HepG2 (cell line): ENCODE results near the gene UPF3A. TPM values are rescaled to one million over a fixed set of nuclear protein-coding genes. Genes with fewer than 3 reads are reported as not detected.

ENCODE experiments used
- ATAC-seq: fragments of 200-7000 bp; cut with Tn5 transposase; 3 replicates; pipeline ENCODE4 v1.9.1; 2020; ENCODE audit warnings: mild to moderate bottlenecking, moderate library complexity
- BruUV-seq: library from RNA; stranded (reverse); fragments of 400-500 nt; replicated peaks from 2 replicates; lab custom pipeline; 2021; lab: Mats Ljungman, UMichigan
- CTCF ChIA-PET: fragments of 300-600 bp; formaldehyde crosslinking; extraction: SDS; loops from one replicate; lab custom pipeline; 2021; ENCODE audit warnings: low total read pairs, inconsistent platforms, low intra/inter-chr PET ratio; lab: Yijun Ruan, JAX
- POLR2A ChIA-PET: fragments of 350-600 bp; sonication (Branson Sonifier 250); formaldehyde crosslinking; loops from one replicate; lab custom pipeline; 2020; ENCODE audit warnings: antibody characterized with exemption, inconsistent platforms; lab: Yijun Ruan, JAX
- DNase-seq: peaks from one replicate; pipeline ENCODE4 v3.0.0-alpha.2; 2015; ENCODE audit warnings: low spot score
- FAIRE-seq: peaks from 3 replicates; lab custom pipeline; 2011; peaks lifted over from hg19 to GRCh38; lab: Jason Lieb, UNC
- H2AFZ ChIP-seq: one replicate; pipeline ENCODE4 v1.6.1; 2011; ENCODE audit warnings: low read length, inconsistent platforms
- H3K27ac ChIP-seq: fragments of 300-600 bp; 3 replicates; pipeline ENCODE4 v1.8.0; 2011; ENCODE audit warnings: mixed run types, mild to moderate bottlenecking, mixed read lengths, low read length, inconsistent platforms; ENCODE audit not compliant: insufficient read depth; ENCODE audit errors: extremely low read length
- H3K27me3 ChIP-seq, 2 experiments: fragments of 200-600 bp in 1 of 2; 2 replicates in 1 of 2; 3 replicates in 1 of 2; pipeline versions ENCODE4 v1.6.0 to v1.8.0; 2011; ENCODE audit warnings: low read length in 2 of 2, mild to moderate bottlenecking in 2 of 2, moderate library complexity in 2 of 2, inconsistent platforms in 1 of 2; ENCODE audit not compliant: insufficient read depth in 2 of 2, control insufficient read depth in 1 of 2
- H3K36me3 ChIP-seq, 2 experiments: fragments of 200-600 bp in 1 of 2; replicated peaks in 1 of 2; 2 replicates in 1 of 2; 3 replicates in 1 of 2; pipeline versions ENCODE4 v1.5.1 to v1.8.0; 2011; ENCODE audit warnings: low read length in 2 of 2, inconsistent platforms in 1 of 2; ENCODE audit not compliant: insufficient read depth in 2 of 2, control insufficient read depth in 1 of 2
- H3K4me1 ChIP-seq: 2 replicates; pipeline ENCODE4 v1.5.1; 2012; ENCODE audit warnings: low read length, inconsistent platforms; ENCODE audit not compliant: insufficient read depth
- H3K4me2 ChIP-seq: 2 replicates; pipeline ENCODE4 v1.6.0; 2011; ENCODE audit warnings: low read depth, low read length, inconsistent platforms
- H3K4me3 ChIP-seq, 3 experiments: fragments of 200-600 bp in 1 of 3; sonication (generic), shearing (Covaris generic) in 1 of 3; replicated peaks in 1 of 3; 2 replicates each; pipeline ENCODE4 v1.5.1; 2011 to 2016; ENCODE audit warnings: low read length in 3 of 3, inconsistent platforms in 2 of 3, low read depth in 2 of 3, mild to moderate bottlenecking in 2 of 3, control low read depth in 1 of 3, mixed read lengths in 1 of 3; ENCODE audit not compliant: insufficient read depth in 1 of 3
- H3K79me2 ChIP-seq: one replicate; pipeline ENCODE4 v1.6.1; 2011; ENCODE audit warnings: low read length, inconsistent platforms; ENCODE audit not compliant: insufficient read depth
- H3K9ac ChIP-seq: 2 replicates; pipeline ENCODE4 v1.6.0; 2011; ENCODE audit warnings: mild to moderate bottlenecking, low read depth, low read length, inconsistent platforms; ENCODE audit not compliant: insufficient read depth
- H3K9me3 ChIP-seq: 2 replicates; pipeline ENCODE4 v1.5.1; 2012; ENCODE audit warnings: mild to moderate bottlenecking, low read length
- H4K20me1 ChIP-seq: 2 replicates; pipeline ENCODE4 v1.6.0; 2011; ENCODE audit warnings: inconsistent platforms, mild to moderate bottlenecking, low read length, moderate library complexity; ENCODE audit not compliant: insufficient read depth
- ARNT ChIP-seq: fragments of 450-650 bp; IDR thresholded peaks from 2 replicates; pipeline ENCODE4 v1.6.1; 2017
- CCAR2 ChIP-seq: fragments of 200-400 bp; formaldehyde crosslinking; optimal IDR thresholded peaks from 2 replicates; pipeline ENCODE3; 2018; ENCODE audit warnings: low read depth, mild to moderate bottlenecking, low read length, moderate library complexity
- CENPX ChIP-seq: sonication (generic); formaldehyde crosslinking; IDR thresholded peaks from 2 replicates; pipeline ENCODE4 v1.9.0; 2021; ENCODE audit warnings: mild to moderate bottlenecking, missing genetic modification reagents, moderate library complexity
- ETV6 ChIP-seq: sonication (generic); formaldehyde crosslinking; conservative IDR thresholded peaks from 2 replicates; pipeline ENCODE4 v1.4.0; 2020; ENCODE audit warnings: missing genetic modification reagents
- EZH2 ChIP-seq: conservative IDR thresholded peaks from 2 replicates; pipeline ENCODE4 v1.6.1; 2012; ENCODE audit warnings: mild to moderate bottlenecking, low read depth, low read length, moderate library complexity
- GFI1 ChIP-seq: sonication (generic); formaldehyde crosslinking; IDR thresholded peaks from 2 replicates; pipeline ENCODE4 v1.5.0; 2020; ENCODE audit warnings: missing genetic modification reagents, mild to moderate bottlenecking, borderline replicate concordance
- GTF3A ChIP-seq: sonication (generic); formaldehyde crosslinking; conservative IDR thresholded peaks from 2 replicates; pipeline ENCODE4 v1.4.0; 2020; ENCODE audit warnings: mild to moderate bottlenecking, missing genetic modification reagents
- HDAC2 ChIP-seq: sonication (generic); formaldehyde crosslinking; IDR thresholded peaks from 2 replicates; pipeline ENCODE4 v1.4.0; 2020; ENCODE audit warnings: missing genetic modification reagents
- ISX ChIP-seq: sonication (generic); formaldehyde crosslinking; conservative IDR thresholded peaks from 2 replicates; pipeline ENCODE4 v1.5.0; 2020; ENCODE audit warnings: missing genetic modification reagents
- KDM6A ChIP-seq: IDR thresholded peaks from 2 replicates; pipeline ENCODE4 v1.6.1; 2016; ENCODE audit warnings: low read depth
- MIER3 ChIP-seq: IDR thresholded peaks from 2 replicates; pipeline ENCODE4 v1.6.1; 2016; ENCODE audit warnings: missing compliant biosample characterization, borderline replicate concordance
- PAWR ChIP-seq: sonication (generic); formaldehyde crosslinking; IDR thresholded peaks from 2 replicates; pipeline ENCODE4 v1.4.0; 2020; ENCODE audit warnings: missing genetic modification reagents, mild to moderate bottlenecking, borderline replicate concordance
- SOX6 ChIP-seq, 2 experiments: fragments of 450-650 bp in 1 of 2; sonication (generic) in 1 of 2; formaldehyde crosslinking in 1 of 2; IDR thresholded peaks; 2 replicates each; pipeline versions ENCODE4 v1.4.0 to v1.6.1; 2017 to 2020; ENCODE audit warnings: antibody characterized with exemption in 1 of 2, mild to moderate bottlenecking in 1 of 2, missing genetic modification reagents in 1 of 2
- SSRP1 ChIP-seq: IDR thresholded peaks from 2 replicates; pipeline ENCODE4 v1.6.1; 2016; ENCODE audit warnings: control low read depth
- THYN1 ChIP-seq: sonication (generic); formaldehyde crosslinking; IDR thresholded peaks from 2 replicates; pipeline ENCODE4 v1.8.1; 2023; ENCODE audit warnings: low read depth, mild to moderate bottlenecking, moderate library complexity, missing genetic modification reagents, borderline replicate concordance
- ZNF124 ChIP-seq: sonication (generic); formaldehyde crosslinking; IDR thresholded peaks from 2 replicates; pipeline ENCODE4 v1.4.0; 2020; ENCODE audit warnings: missing genetic modification reagents
- ZNF263 ChIP-seq: sonication (generic); formaldehyde crosslinking; IDR thresholded peaks from 2 replicates; pipeline ENCODE4 v1.4.0; 2020; ENCODE audit warnings: missing genetic modification reagents
- ZNF781 ChIP-seq: sonication (generic); formaldehyde crosslinking; IDR thresholded peaks from 2 replicates; pipeline ENCODE4 v1.5.1; 2020; ENCODE audit warnings: borderline replicate concordance, mild to moderate bottlenecking, missing genetic modification reagents; ENCODE audit errors: not compliant biosample characterization
- WGBS: methylation state at CpG from one replicate; pipeline ENCODE4 v1.1.6; 2017; ENCODE audit warnings: low lambda C conversion rate; 5-methylcytosine and 5-hydroxymethylcytosine counted together
- in situ Hi-C: cut with HindIII; loops from 2 replicates; pipeline ENCODE4 v1.10.0; 2017; ENCODE audit warnings: low pct_unique_long_range_greater_than_20kb; ENCODE audit not compliant: extremely low pct_ligation_motif_present
- intact Hi-C: fragments of 100-400 bp; cut with micrococcal nuclease; formaldehyde crosslinking; loops from one replicate; pipeline ENCODE4 v1.10.0; 2022; ENCODE audit not compliant: unreplicated experiment
- polyA plus RNA-seq, 8 experiments: library from polyadenylated mRNA; depleted of rRNA in 3 of 8; stranded (reverse) in 7 of 8; unstranded in 1 of 8; fragments of >200 nt; fragmentation: Illumina TruSeq in 4 of 8; extraction: Trizol in 4 of 8; gene quantifications; 2 replicates each; pipeline versions ENCODE4 v1.2.1 to v1.2.3, GENCODE V29; 2011 to 2016; ENCODE audit warnings: low read depth in 4 of 8, missing spikeins in 1 of 8, mixed read lengths in 1 of 8; ENCODE audit not compliant: insufficient read depth in 1 of 8
- total RNA-seq, 5 experiments: library from RNA; depleted of rRNA; stranded (reverse); fragments of >200 nt; fragmentation: Illumina TruSeq; extraction: Trizol; gene quantifications; 2 replicates each; pipeline ENCODE4 v1.2.3, GENCODE V29; 2016; ENCODE audit warnings: low read depth in 1 of 5
- TF ChIP-seq, protein P1 (sequence below): sonication (generic); formaldehyde crosslinking; IDR thresholded peaks from 2 replicates; pipeline ENCODE4 v1.4.0; 2020; ENCODE audit warnings: missing genetic modification reagents
- TF ChIP-seq, protein P2 (sequence below): sonication (generic); formaldehyde crosslinking; conservative IDR thresholded peaks from 2 replicates; pipeline ENCODE4 v1.4.0; 2020; ENCODE audit warnings: missing genetic modification reagents

Gene UPF3A
- total and polyA plus RNA-seq, 2 of the 13 experiments (the other 11 are each of a cell fraction or from before 2014, with no cell fraction given), result 60.2 to 63.8 TPM

DNA sequence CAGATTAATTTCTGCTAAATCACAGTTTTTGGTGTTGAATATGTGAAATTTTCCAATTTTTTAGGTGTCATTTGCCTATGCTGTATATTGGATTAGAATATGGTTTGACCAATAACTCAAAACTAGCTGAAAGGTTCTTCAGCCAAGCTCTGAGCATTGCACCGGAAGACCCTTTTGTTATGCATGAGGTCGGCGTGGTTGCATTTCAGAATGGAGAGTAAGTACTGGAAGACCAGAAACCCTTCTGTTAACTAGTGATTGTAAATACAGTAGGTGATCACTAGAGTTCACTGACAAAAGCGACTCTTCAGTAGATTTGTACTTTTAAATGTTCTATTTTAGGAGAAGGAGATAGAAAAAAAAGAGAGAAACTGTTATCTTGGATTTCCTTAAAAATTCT is 24.4 kb upstream of the UPF3A start:
- FAIRE-seq (no peak), DNase-seq (no peak), ATAC-seq (no peak)
- no peaks in the 10 kb centered on the region for H3K27me3 ChIP-seq
- in situ Hi-C loops, result no loop called here
- POLR2A ChIA-PET, result no interaction called here
- no peak overlapping the region for H3K4me2 ChIP-seq
- intact Hi-C loops, result no loop called here
- no peak overlapping the region for H2AFZ ChIP-seq
- no peaks in the 10 kb centered on the region for H4K20me1 ChIP-seq
- no peak overlapping the region for H3K9ac ChIP-seq
- H3K36me3 ChIP-seq, result peaks cover 18 to 71% of the 10 kb centered on the region in 2 experiments
- no peaks in the 10 kb centered on the region for H3K4me1 ChIP-seq
- no peaks in the 10 kb centered on the region for H3K9me3 ChIP-seq
- CTCF ChIA-PET, result no interaction called here
- TF ChIP-seq SOX6 (IDR thresholded peaks at IDR 0.05) (no peak), SOX6 (CRISPR knock-in tag; IDR thresholded peaks at IDR 0.05) (no peak), ZNF263 (CRISPR knock-in tag) (no peak), ZNF124 (no peak), KDM6A (no peak), CCAR2 (no peak), THYN1 (CRISPR knock-in tag) (no peak), HDAC2 (CRISPR knock-in tag) (no peak), ETV6 (CRISPR knock-in tag) (no peak), ARNT (no peak), CENPX (no peak), GFI1 (CRISPR knock-in tag) (no peak), GTF3A (CRISPR knock-in tag) (no peak), EZH2 (no peak), PAWR (CRISPR knock-in tag) (no peak), ZNF781 (CRISPR knock-in tag) (no peak), ISX (CRISPR knock-in tag) (no peak), MIER3 (CRISPR knock-in tag) (no peak), SSRP1 (CRISPR knock-in tag) (no peak)
- TF ChIP-seq, protein P1, sequence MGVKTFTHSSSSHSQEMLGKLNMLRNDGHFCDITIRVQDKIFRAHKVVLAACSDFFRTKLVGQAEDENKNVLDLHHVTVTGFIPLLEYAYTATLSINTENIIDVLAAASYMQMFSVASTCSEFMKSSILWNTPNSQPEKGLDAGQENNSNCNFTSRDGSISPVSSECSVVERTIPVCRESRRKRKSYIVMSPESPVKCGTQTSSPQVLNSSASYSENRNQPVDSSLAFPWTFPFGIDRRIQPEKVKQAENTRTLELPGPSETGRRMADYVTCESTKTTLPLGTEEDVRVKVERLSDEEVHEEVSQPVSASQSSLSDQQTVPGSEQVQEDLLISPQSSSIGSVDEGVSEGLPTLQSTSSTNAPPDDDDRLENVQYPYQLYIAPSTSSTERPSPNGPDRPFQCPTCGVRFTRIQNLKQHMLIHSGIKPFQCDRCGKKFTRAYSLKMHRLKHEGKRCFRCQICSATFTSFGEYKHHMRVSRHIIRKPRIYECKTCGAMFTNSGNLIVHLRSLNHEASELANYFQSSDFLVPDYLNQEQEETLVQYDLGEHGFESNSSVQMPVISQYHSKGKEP (CRISPR knock-in tag), result no peak
- TF ChIP-seq, protein P2, sequence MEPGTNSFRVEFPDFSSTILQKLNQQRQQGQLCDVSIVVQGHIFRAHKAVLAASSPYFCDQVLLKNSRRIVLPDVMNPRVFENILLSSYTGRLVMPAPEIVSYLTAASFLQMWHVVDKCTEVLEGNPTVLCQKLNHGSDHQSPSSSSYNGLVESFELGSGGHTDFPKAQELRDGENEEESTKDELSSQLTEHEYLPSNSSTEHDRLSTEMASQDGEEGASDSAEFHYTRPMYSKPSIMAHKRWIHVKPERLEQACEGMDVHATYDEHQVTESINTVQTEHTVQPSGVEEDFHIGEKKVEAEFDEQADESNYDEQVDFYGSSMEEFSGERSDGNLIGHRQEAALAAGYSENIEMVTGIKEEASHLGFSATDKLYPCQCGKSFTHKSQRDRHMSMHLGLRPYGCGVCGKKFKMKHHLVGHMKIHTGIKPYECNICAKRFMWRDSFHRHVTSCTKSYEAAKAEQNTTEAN (CRISPR knock-in tag), result no peak
- 97% methylated on average over 4 of the region's 4 CpGs for WGBS
- no TSS peak for BruUV-seq
- no peak overlapping the region for H3K27ac ChIP-seq
- H3K4me3 ChIP-seq, result no peak overlapping the region
- H3K79me2 ChIP-seq, result no peaks in the 10 kb centered on the region
